GM19395 (cell line): ENCODE data around the gene LRIG1.

Experiments used
- ATAC-seq: cut with Tn5 transposase; IDR thresholded peaks from one replicate; pipeline ENCODE4 v1.9.1; 2021; ENCODE audit warnings: mild to moderate bottlenecking, moderate library complexity; ENCODE audit not compliant: unreplicated experiment

Gene LRIG1

GRCh38 chr3:66489115-66489514 is 11.7 kb downstream of the LRIG1 start:
- ATAC-seq, result no peak

GRCh38 chr3:66488492-66488891 is 12.3 kb downstream of the LRIG1 start:
- ATAC-seq, result peak; percentile 48

GRCh38 chr3:66487465-66487864 is 13.4 kb downstream of the LRIG1 start:
- ATAC-seq, result no peak

- no peak for ATAC-seq
Measured at GRCh38 chr3:66486646-66487045, 14.2 kb downstream of the LRIG1 start.

GRCh38 chr3:66486202-66486601 is 14.6 kb downstream of the LRIG1 start:
- ATAC-seq, result no peak

GRCh38 chr3:66485291-66485968 is 15.4 kb downstream of the LRIG1 start:
- no peak for ATAC-seq

- ATAC-seq, result no peak
Measured at GRCh38 chr3:66484106-66484844, 16.5 kb downstream of the LRIG1 start.

- peak; percentile 62 for ATAC-seq
Measured at GRCh38 chr3:66483409-66483906, 17.4 kb downstream of the LRIG1 start.

GRCh38 chr3:66483006-66483405 is 17.8 kb downstream of the LRIG1 start:
- no peak for ATAC-seq

- ATAC-seq, result no peak
Measured at GRCh38 chr3:66482018-66482404, 18.8 kb downstream of the LRIG1 start.

- peak; percentile 26 for ATAC-seq
Measured at GRCh38 chr3:66481071-66482017, 19.5 kb downstream of the LRIG1 start.

GRCh38 chr3:66480666-66481065 is 20.2 kb downstream of the LRIG1 start:
- ATAC-seq, result peak; percentile 44

- peak; percentile 33 for ATAC-seq
Measured at GRCh38 chr3:66479532-66479947, 21.3 kb downstream of the LRIG1 start.

- no peak for ATAC-seq
Measured at GRCh38 chr3:66478960-66479359, 21.9 kb downstream of the LRIG1 start.

GRCh38 chr3:66477856-66478255 is 23.0 kb downstream of the LRIG1 start:
- no peak for ATAC-seq

- ATAC-seq, result no peak
Measured at GRCh38 chr3:66476852-66477381, 23.9 kb downstream of the LRIG1 start.

- ATAC-seq, result no peak
Measured at GRCh38 chr3:66475386-66476020, 25.3 kb downstream of the LRIG1 start.

GRCh38 chr3:66473692-66474091 is 27.1 kb downstream of the LRIG1 start:
- ATAC-seq, result no peak

- ATAC-seq, result no peak
Measured at GRCh38 chr3:66473181-66473580, 27.6 kb downstream of the LRIG1 start.
